HUDEP-2 (cell line): ENCODE results near the gene PNPLA1.
A peak's percentile ranks its signal among the peaks of the same experiment; 100 is the strongest.

Experiments used
- DNase-seq, 76 experiments: peaks; one replicate each; lab custom pipeline; 2025; ENCODE audit not compliant: unreplicated experiment in 76 of 76; lab: John Stamatoyannopoulos, UW

The PNPLA1 gene

GRCh38 chr6:36245572-36246061, 24.2 kb upstream of the PNPLA1 start:
- peak in 17 of 76 experiments; percentile 8 to 51 (median 31) for DNase-seq

GRCh38 chr6:36246506-36247268, 23.2 kb upstream of the PNPLA1 start:
- no peak for DNase-seq

- no peak for DNase-seq
These were observed 22.2 kb upstream of the PNPLA1 start for GRCh38 chr6:36247693-36248092.

- no peak for DNase-seq
These were observed 20.9 kb upstream of the PNPLA1 start for GRCh38 chr6:36248980-36249379.

GRCh38 chr6:36249536-36249935, 20.3 kb upstream of the PNPLA1 start:
- no peak for DNase-seq

- DNase-seq = no peak
These were observed 17.9 kb upstream of the PNPLA1 start for GRCh38 chr6:36252005-36252404.

- DNase-seq = peak in 39 of 76 experiments; percentile 10 to 70 (median 43)
These were observed 6.4 kb upstream of the PNPLA1 start for GRCh38 chr6:36263390-36264000.

GRCh38 chr6:36265744-36266143, 4.1 kb upstream of the PNPLA1 start:
- no peak for DNase-seq

GRCh38 chr6:36266913-36267644, 2.8 kb upstream of the PNPLA1 start:
- DNase-seq = no peak

GRCh38 chr6:36267731-36268477, 2.0 kb upstream of the PNPLA1 start:
- no peak for DNase-seq

GRCh38 chr6:36268478-36269275, 1.2 kb upstream of the PNPLA1 start:
- peak in 2 of 76 experiments; percentile 12 to 15 for DNase-seq

- DNase-seq = no peak
These were observed 2.4 kb downstream of the PNPLA1 start for GRCh38 chr6:36272234-36272633.

GRCh38 chr6:36273067-36273466, 3.2 kb downstream of the PNPLA1 start:
- no peak for DNase-seq

GRCh38 chr6:36273802-36274514, 4.1 kb downstream of the PNPLA1 start:
- DNase-seq = no peak

GRCh38 chr6:36276581-36277536, 7.0 kb downstream of the PNPLA1 start:
- DNase-seq = no peak

- no peak for DNase-seq
These were observed 8.1 kb downstream of the PNPLA1 start for GRCh38 chr6:36277946-36278470.

- no peak for DNase-seq
These were observed 10.6 kb downstream of the PNPLA1 start for GRCh38 chr6:36280467-36280866.

- DNase-seq = no peak
These were observed 11.1 kb downstream of the PNPLA1 start for GRCh38 chr6:36280983-36281382.
